Muscle of leg (tissue), 11 donors: ENCODE results near the gene RFTN1. TPM values are rescaled to one million over a fixed set of nuclear protein-coding genes. Genes with fewer than 3 reads are reported as not detected.

ENCODE experiments used
- DNase-seq: peaks from one replicate; pipeline ENCODE4 v3.0.0; 2013
- H3K27ac ChIP-seq: one replicate; pipeline ENCODE4 v1.5.1; 2013; ENCODE audit warnings: mild to moderate bottlenecking, low read length, control low read depth
- H3K27me3 ChIP-seq: one replicate; pipeline ENCODE4 v1.6.1; 2013; ENCODE audit warnings: low read length; ENCODE audit not compliant: control insufficient read depth, insufficient read depth
- H3K36me3 ChIP-seq: one replicate; pipeline ENCODE4 v1.6.1; 2013; ENCODE audit warnings: low read length; ENCODE audit not compliant: control insufficient read depth, insufficient read depth
- H3K4me1 ChIP-seq: one replicate; pipeline ENCODE4 v1.6.1; 2013; ENCODE audit warnings: low read length; ENCODE audit not compliant: control insufficient read depth, insufficient read depth
- H3K4me3 ChIP-seq: one replicate; pipeline ENCODE4 v1.5.1; 2013; ENCODE audit warnings: low read length, control low read depth
- H3K9me3 ChIP-seq: replicated peaks from 2 replicates; pipeline ENCODE4 v1.6.1; 2013; ENCODE audit warnings: low read depth, low read length; ENCODE audit not compliant: control insufficient read depth
- WGBS: methylation state at CpG from one replicate; pipeline ENCODE4 v1.1.5; 2013; ENCODE audit warnings: missing lambda C conversion rate; ENCODE audit not compliant: insufficient coverage; 5-methylcytosine and 5-hydroxymethylcytosine counted together
- polyA plus RNA-seq, 8 donors: library from polyadenylated mRNA; unstranded; fragments of 120-200 nt; gene quantifications; one replicate each; pipeline versions ENCODE4 v1.2.1 to v1.2.3, GENCODE V29; 2013; ENCODE audit warnings: inconsistent platforms in 1 of 8, low replicate concordance in 1 of 8; ENCODE audit not compliant: insufficient read length in 8 of 8, insufficient read depth in 1 of 8
- total RNA-seq: library from RNA; stranded (reverse); fragments of 120-200 nt; gene quantifications from one replicate; pipeline ENCODE4 v1.2.4, GENCODE V29; 2013

Gene RFTN1
- total and polyA plus RNA-seq, 9 donors: 15.0 to 19.2 (median 15.6) TPM

DNA sequence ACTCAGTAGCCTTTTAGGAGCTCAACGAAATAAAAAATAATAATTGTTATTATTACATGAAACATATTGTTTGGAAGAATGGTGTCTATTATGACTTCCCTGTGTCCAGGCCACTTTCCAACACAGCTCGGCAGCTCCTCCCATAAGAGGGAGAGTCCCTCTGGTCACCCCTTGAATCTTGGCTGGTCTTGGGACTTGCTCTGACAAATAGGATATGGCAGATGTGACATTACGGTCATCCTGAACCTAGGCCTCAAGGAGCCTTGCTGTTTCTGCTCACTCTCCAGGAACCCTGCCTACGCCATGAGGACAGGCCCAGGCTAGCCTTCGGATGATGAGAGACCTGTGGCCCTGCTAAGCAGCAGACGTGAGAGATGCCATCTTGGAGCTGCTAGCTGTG is 176.7 kb downstream of the RFTN1 start:
- H3K4me3 ChIP-seq: no peak overlapping the region
- H3K27me3 ChIP-seq: no peaks in the 10 kb centered on the region
- DNase-seq: no peak
- peaks cover 6% of the 10 kb centered on the region for H3K36me3 ChIP-seq
- H3K27ac ChIP-seq: no peak overlapping the region
- H3K9me3 ChIP-seq: peaks cover 1% of the 10 kb centered on the region
- H3K4me1 ChIP-seq: no peaks in the 10 kb centered on the region
- WGBS: 96% methylated on average over 4 of the region's 6 CpGs

DNA sequence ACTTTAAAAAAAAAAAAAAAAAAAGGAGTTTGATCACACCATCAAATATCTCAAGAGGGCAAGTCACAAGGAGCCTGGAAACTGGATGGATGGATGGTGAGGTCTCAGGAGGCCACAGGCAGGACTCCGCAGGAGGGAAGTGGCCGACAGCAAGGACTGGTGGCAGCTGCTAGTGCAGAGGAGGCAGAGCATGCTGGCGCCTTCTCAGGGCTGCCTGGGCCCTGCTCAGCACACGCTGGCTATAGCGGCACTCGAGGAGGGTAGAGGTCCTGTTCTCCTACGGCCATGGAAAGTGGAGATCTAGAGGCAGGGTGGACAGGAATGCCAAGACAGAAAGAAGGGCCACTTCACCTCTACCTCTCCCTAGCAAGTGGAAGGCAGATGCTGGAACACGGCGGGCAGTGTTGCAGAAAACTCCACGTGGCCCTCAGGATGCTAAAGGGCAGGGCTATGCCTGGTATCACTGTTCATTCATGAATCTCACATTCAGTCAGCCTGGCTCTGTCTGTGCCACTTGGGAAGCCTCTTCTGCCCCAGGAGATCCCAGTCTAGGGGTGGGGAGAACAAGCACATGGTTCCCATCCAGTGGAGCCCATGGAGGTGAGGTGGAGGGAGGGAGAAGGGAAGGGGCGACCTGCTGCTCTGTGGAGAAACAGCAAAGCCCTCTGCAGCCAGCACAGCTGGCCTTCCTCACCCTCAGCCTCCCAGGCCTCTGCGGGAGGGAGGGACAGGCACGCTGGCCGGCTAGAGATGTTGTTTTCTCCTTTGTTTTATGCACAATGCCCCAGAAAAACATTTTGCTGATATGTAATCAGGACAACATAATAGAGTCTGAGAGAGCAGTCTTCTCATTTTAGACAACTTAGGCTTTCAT is 177.5 kb downstream of the RFTN1 start:
- peaks cover 6% of the 10 kb centered on the region for H3K36me3 ChIP-seq
- WGBS: 33% methylated on average over 1 of the region's 14 CpGs
- H3K4me3 ChIP-seq: no peak overlapping the region
- no peaks in the 10 kb centered on the region for H3K4me1 ChIP-seq
- no peaks in the 10 kb centered on the region for H3K27me3 ChIP-seq
- no peak overlapping the region for H3K27ac ChIP-seq
- H3K9me3 ChIP-seq: peaks cover 8% of the 10 kb centered on the region
- DNase-seq: no peak

DNA sequence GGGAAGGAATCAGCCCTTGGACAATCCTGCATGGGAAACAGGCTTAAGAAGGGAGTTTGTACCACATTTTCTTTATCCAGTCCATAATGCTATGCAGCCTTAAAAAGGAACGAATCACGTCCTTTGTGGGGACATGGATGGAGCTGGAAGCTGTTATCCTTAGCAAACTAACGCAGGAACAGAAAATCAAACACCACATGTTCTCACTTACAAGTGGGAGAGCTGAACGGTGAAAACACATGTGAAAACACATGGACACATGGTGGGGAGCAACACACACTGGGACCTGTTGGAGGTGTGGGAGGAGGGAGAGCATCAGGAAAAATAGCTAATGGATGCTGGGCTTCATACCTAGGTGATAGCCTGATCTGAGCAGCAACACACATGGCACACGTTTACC is 178.2 kb downstream of the RFTN1 start:
- DNase-seq: no peak
- no CpG with 5 or more reads among the region's 5 CpGs for WGBS
- Histone ChIP-seq H3K4me3 (no peak overlapping the region), H3K36me3 (peaks cover 6% of the 10 kb centered on the region), H3K9me3 (peaks cover 8% of the 10 kb centered on the region), H3K27ac (no peak overlapping the region), H3K27me3 (no peaks in the 10 kb centered on the region), H3K4me1 (no peaks in the 10 kb centered on the region)

DNA sequence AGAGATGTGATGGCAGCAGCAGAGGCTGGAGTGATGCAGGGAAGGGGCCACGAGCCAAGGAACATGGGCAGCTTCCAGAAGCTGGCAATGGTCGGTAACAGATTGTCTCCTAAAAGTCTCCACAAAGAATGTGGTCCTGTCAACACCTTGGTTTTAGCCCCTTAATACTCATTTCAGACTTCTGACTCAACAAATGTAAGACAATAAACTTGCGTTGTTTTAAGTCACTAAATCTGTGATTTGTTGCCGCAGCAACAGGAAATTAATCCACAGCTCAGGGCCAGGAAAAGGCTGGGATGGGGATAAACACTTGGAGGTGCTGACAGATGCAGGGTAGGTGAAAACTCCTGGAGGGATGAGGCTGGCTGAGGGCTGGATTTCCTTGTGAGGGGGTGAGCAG is 178.6 kb downstream of the RFTN1 start:
- no peaks in the 10 kb centered on the region for H3K27me3 ChIP-seq
- H3K9me3 ChIP-seq: peaks cover 8% of the 10 kb centered on the region
- WGBS: 34% methylated on average over 4 of the region's 4 CpGs
- H3K4me3 ChIP-seq: no peak overlapping the region
- no peak overlapping the region for H3K27ac ChIP-seq
- peak; percentile 23 for DNase-seq
- H3K4me1 ChIP-seq: no peaks in the 10 kb centered on the region
- H3K36me3 ChIP-seq: peaks cover 6% of the 10 kb centered on the region

DNA sequence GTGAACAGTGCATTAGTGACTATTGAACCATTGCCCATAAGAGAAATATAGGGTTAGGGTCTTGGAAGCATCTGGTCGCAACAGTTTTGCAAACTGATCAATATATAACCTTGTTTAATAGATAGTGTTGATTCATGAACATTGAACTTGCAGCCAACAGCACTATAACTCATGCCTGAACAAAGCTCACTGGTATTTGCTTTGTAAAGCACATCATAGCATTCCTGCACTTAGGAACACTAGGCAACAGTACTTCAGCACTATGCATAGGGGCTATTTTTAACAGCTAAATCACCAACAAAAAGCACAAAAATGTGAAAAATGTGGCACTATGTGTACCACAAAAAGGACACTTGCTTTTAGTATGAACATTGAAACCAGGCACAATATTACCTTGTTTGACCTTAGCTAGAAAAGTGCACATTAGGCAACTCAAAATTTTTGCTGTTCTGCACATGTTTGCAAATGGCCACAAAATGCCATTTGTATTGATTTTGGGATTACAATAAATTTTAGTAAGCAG is 180.5 kb downstream of the RFTN1 start:
- Histone ChIP-seq H3K27me3 (no peaks in the 10 kb centered on the region), H3K27ac (no peak overlapping the region), H3K4me1 (no peaks in the 10 kb centered on the region), H3K4me3 (no peak overlapping the region), H3K36me3 (peaks cover 11% of the 10 kb centered on the region), H3K9me3 (peaks cover 8% of the 10 kb centered on the region)
- no CpG with 5 or more reads among the region's 1 CpG for WGBS
- no peak for DNase-seq

DNA sequence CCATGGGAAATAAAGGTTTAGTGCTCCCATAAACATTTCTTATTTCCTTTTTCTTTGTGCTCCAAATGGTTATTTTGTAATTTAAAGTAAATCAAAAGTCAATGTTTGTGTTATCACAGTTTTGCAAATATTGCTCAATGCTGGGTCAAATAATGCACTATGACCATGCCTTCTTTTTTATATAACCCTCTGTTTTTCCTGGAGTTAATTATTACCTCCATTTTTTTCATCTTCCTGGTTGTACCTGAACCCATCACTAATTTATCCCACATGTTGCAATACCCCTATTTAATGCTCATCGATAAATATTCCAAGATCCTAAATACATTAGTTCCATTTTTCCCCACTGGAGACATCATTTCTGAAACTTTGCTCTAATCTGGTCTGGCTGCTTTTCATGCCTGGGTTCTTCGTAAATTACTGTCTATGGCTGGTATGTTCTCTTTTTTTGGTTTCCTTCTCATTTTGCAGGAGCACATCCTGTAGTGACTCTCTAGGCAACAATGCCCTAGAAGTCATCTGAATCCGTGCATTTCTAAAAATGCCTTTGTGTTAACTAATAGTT is 182.1 kb downstream of the RFTN1 start:
- WGBS: 86% methylated on average over 1 of the region's 3 CpGs
- no peak for DNase-seq
- Histone ChIP-seq H3K36me3 (peaks cover 14% of the 10 kb centered on the region), H3K4me3 (no peak overlapping the region), H3K4me1 (no peaks in the 10 kb centered on the region), H3K9me3 (peaks cover 8% of the 10 kb centered on the region), H3K27ac (no peak overlapping the region), H3K27me3 (no peaks in the 10 kb centered on the region)

DNA sequence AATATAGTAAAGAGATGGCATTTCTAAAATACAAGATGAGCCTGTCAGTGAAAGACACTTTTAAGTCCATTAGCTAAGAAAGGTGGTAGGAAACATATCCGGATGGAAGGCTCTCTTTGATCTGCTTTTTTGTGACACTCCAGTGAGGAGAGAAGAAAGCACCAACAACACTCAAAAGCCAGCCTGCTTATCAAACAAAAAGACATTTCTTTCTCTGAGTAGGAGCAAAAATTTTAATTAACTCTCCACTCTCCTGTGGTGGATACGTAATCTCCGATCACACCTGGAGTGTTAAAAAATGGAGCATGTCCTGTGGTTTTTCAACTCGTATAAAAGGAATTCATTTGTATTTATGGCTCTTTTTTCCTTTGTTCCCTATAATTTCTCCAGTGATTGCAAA is 183.1 kb downstream of the RFTN1 start:
- Histone ChIP-seq H3K36me3 (peaks cover 20% of the 10 kb centered on the region), H3K4me1 (no peaks in the 10 kb centered on the region), H3K9me3 (peaks cover 8% of the 10 kb centered on the region), H3K27ac (no peak overlapping the region), H3K4me3 (no peak overlapping the region), H3K27me3 (no peaks in the 10 kb centered on the region)
- DNase-seq: no peak
- WGBS: no CpG with 5 or more reads among the region's 4 CpGs

DNA sequence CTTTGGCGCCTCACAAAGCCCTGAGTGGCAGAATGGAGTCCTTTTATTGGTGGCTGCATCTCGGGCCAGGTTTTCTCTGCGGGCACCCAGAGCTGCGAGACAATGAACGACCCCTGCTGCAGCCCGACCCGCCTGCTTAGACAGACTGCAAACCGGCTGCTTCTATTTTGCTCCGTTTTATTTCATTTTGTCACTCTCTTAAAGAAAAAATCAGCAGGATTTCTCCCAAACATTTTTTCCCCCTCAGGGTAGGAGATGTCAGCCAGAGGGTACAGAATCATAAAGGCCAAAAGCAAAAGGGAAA is 183.7 kb downstream of the RFTN1 start:
- peaks cover 24% of the 10 kb centered on the region for H3K36me3 ChIP-seq
- no peaks in the 10 kb centered on the region for H3K27me3 ChIP-seq
- 61% methylated on average over 7 of the region's 9 CpGs for WGBS

DNA sequence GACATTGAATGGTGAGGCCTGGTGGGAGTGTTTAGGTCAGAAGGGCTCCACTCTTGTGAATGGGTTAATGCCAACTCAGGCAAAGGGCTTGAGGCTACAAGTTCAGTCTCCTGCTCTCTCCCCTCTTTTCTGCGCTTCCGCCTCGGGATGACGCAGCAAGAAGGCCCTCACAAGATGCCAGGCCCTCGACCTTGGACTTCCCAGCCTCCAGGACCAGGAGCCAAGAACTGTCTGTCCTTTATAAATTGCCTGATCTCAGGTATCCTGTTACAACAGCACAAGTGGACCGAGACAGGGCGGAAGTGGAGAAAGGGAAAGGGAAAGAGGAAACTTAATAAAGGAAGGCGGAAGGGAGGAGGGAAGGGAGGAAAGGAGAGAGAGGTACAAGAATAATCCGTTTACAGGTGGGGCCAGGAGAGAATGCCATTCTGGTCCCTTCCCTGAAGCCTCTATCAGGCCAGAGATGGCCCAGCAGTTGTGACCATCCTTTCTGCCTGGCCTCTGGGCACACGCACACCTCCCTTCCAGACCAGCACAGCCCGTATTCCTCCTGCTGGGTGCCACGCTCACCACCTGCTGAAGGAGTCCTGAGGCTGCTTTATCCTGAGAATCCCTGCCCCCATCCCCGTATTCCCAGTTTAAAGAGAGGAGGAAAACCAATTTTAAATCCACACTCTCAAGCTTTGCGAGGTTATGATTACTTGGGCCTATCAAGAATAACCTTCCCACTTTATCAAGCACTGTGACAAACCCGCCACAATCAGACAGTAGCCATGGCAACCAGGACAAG is 184.3 kb downstream of the RFTN1 start:
- H3K9me3 ChIP-seq: peaks cover 8% of the 10 kb centered on the region
- no peaks in the 10 kb centered on the region for H3K4me1 ChIP-seq
- H3K27ac ChIP-seq: no peak overlapping the region
- 74% methylated on average over 11 of the region's 15 CpGs for WGBS
- peaks cover 24% of the 10 kb centered on the region for H3K36me3 ChIP-seq
- H3K27me3 ChIP-seq: no peaks in the 10 kb centered on the region
- DNase-seq: no peak
- no peak overlapping the region for H3K4me3 ChIP-seq

More for the DNA sequence above, 183.7 kb downstream of the RFTN1 start:
- Histone ChIP-seq H3K27ac (no peak overlapping the region), H3K9me3 (peaks cover 8% of the 10 kb centered on the region), H3K4me3 (no peak overlapping the region), H3K4me1 (no peaks in the 10 kb centered on the region)
- no peak for DNase-seq

DNA sequence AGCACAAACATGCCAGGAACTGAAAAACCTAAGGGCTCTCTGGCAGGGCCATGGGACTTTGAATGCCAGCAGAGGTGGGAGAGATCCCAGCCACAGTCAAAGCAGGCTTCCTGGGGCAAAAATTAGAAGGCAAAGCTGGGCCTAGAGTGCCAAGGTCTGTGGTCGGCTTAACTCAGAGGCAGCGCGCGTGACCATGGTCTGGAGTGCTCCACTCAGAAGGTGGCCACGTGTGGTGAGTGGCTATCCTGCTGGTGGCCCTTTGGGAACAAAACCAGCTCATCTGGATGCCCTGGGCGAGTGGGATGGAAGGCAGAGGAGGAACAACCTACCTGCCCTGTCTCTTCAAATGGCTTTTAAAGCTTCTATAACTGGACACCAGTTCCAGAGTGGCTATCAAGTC is 185.4 kb downstream of the RFTN1 start:
- Histone ChIP-seq H3K27me3 (no peaks in the 10 kb centered on the region), H3K27ac (no peak overlapping the region), H3K9me3 (peaks cover 8% of the 10 kb centered on the region), H3K4me1 (no peaks in the 10 kb centered on the region), H3K4me3 (no peak overlapping the region), H3K36me3 (peaks cover 30% of the 10 kb centered on the region)
- no peak for DNase-seq
- WGBS: 93% methylated on average over 6 of the region's 6 CpGs
